Transverse colon (tissue), 4 donors: ENCODE data around the gene GMDS. TPM values are rescaled to one million over a fixed set of nuclear protein-coding genes. Genes with fewer than 3 reads are reported as not detected.

Source experiments
- DNase-seq: peaks from one replicate; pipeline ENCODE4 v3.0.0-alpha.2; 2019
- H3K27ac ChIP-seq, 4 donors: fragments of 200-600 bp; sonication (generic); 2 replicates each; pipeline ENCODE4 v1.5.1; 2016 to 2018; ENCODE audit warnings: inconsistent platforms in 4 of 4
- H3K27me3 ChIP-seq: fragments of 200-600 bp; sonication (generic); 2 replicates; pipeline ENCODE4 v1.5.1; 2017; ENCODE audit warnings: inconsistent platforms
- H3K36me3 ChIP-seq, 4 donors: fragments of 200-600 bp; sonication (generic); 2 replicates each; pipeline ENCODE4 v1.5.1; 2017 to 2019; ENCODE audit warnings: inconsistent platforms in 4 of 4
- H3K4me1 ChIP-seq, 4 donors: fragments of 200-600 bp; sonication (generic); 2 replicates each; pipeline ENCODE4 v1.5.1; 2017 to 2020; ENCODE audit warnings: inconsistent platforms in 4 of 4
- H3K4me3 ChIP-seq, 4 donors: fragments of 200-600 bp; sonication (generic); 1 replicate in 1 of 4; 2 replicates in 3 of 4; pipeline versions ENCODE4 v1.5.1 to v1.6.1; 2017 to 2019; ENCODE audit warnings: inconsistent platforms in 4 of 4
- H3K9me3 ChIP-seq, 2 donors: fragments of 200-600 bp; sonication (generic); 2 replicates each; pipeline ENCODE4 v1.5.1; 2017 to 2019; ENCODE audit warnings: inconsistent platforms in 2 of 2
- EP300 ChIP-seq: sonication (generic); formaldehyde crosslinking; IDR thresholded peaks from one replicate; pipeline ENCODE4 v1.6.1; 2017; ENCODE audit warnings: antibody characterized with exemption, low read depth
- POLR2A ChIP-seq: fragments of 450-650 bp; IDR thresholded peaks from one replicate; pipeline ENCODE4 v1.6.1; 2016; ENCODE audit warnings: antibody characterized with exemption, mild to moderate bottlenecking, moderate library complexity
- POLR2AphosphoS5 ChIP-seq, 3 donors: sonication (generic); formaldehyde crosslinking; IDR thresholded peaks; one replicate each; pipeline ENCODE4 v1.6.1; 2016; ENCODE audit warnings: antibody characterized with exemption in 3 of 3
- WGBS, 2 donors: methylation state at CpG; one replicate each; pipeline ENCODE4 v1.1.5; 2018; ENCODE audit warnings: low coverage in 1 of 2; 5-methylcytosine and 5-hydroxymethylcytosine counted together
- in situ Hi-C, 4 donors: fragments of 200-750 bp; cut with MboI; loops; one replicate each; pipeline versions ENCODE4 v1.15.0 to v1.15.1; 2017; ENCODE audit warnings: low sequenced_read_pairs in 3 of 4, low pct_ligation_motif_present in 1 of 4, low pct_unique_long_range_greater_than_20kb in 1 of 4
- intact Hi-C: fragments of 100-400 bp; cut with DNase I; formaldehyde crosslinking; loops from one replicate; pipeline ENCODE4 v1.15.1; 2023; ENCODE audit warnings: low total_unique reads
- total RNA-seq, 4 donors: library from RNA; depleted of rRNA; stranded (reverse); fragments of >200 nt; gene quantifications; one replicate each; pipeline ENCODE4 v1.1.0, GENCODE V29; 2016
- TF ChIP-seq, protein P1 (sequence below), 5 experiments: fragments of 200-600 bp in 3 of 5; fragments of 450-650 bp in 2 of 5; sonication (generic) in 3 of 5; IDR thresholded peaks; 1 replicate in 2 of 5; 2 replicates in 3 of 5; pipeline ENCODE4 v1.5.1; 2016 to 2017; ENCODE audit warnings: antibody characterized with exemption in 5 of 5, inconsistent platforms in 3 of 5, mild to moderate bottlenecking in 2 of 5, moderate library complexity in 1 of 5

GMDS gene
- total RNA-seq, 4 donors from 2014 or later = 66.2 to 546 (median 102) TPM

GRCh38 chr6:1700278-1700967, 545.0 kb downstream of the GMDS start:
- H3K36me3 ChIP-seq = no peaks in the 10 kb centered on the region
- H3K27me3 ChIP-seq = no peaks in the 10 kb centered on the region
- TF ChIP-seq EP300 (no peak), POLR2A (no peak), POLR2AphosphoS5 (IDR thresholded peaks at IDR 0.05) (no peak)
- TF ChIP-seq, protein P1, sequence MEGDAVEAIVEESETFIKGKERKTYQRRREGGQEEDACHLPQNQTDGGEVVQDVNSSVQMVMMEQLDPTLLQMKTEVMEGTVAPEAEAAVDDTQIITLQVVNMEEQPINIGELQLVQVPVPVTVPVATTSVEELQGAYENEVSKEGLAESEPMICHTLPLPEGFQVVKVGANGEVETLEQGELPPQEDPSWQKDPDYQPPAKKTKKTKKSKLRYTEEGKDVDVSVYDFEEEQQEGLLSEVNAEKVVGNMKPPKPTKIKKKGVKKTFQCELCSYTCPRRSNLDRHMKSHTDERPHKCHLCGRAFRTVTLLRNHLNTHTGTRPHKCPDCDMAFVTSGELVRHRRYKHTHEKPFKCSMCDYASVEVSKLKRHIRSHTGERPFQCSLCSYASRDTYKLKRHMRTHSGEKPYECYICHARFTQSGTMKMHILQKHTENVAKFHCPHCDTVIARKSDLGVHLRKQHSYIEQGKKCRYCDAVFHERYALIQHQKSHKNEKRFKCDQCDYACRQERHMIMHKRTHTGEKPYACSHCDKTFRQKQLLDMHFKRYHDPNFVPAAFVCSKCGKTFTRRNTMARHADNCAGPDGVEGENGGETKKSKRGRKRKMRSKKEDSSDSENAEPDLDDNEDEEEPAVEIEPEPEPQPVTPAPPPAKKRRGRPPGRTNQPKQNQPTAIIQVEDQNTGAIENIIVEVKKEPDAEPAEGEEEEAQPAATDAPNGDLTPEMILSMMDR (IDR thresholded peaks at IDR 0.05) = no peak
- no peak overlapping the region for H3K27ac ChIP-seq
- 86 to 93% methylated on average over 7 to 11 of the region's 11 CpGs for whole genome bisulfite sequencing, 2 donors
- H3K4me1 ChIP-seq = no peaks in the 10 kb centered on the region
- H3K9me3 ChIP-seq = no peaks in the 10 kb centered on the region
- intact Hi-C loops = no loop called here
- H3K4me3 ChIP-seq = no peak overlapping the region
- in situ Hi-C loops = no loop called here
- no peak for DNase-seq

GRCh38 chr6:1698527-1698926, 546.9 kb downstream of the GMDS start:
- Histone ChIP-seq H3K4me3 (no peak overlapping the region), H3K4me1 (no peaks in the 10 kb centered on the region), H3K27ac (no peak overlapping the region), H3K27me3 (no peaks in the 10 kb centered on the region), H3K36me3 (no peaks in the 10 kb centered on the region), H3K9me3 (no peaks in the 10 kb centered on the region)
- in situ Hi-C loops (no loop called here), intact Hi-C loops (no loop called here)
- WGBS, 2 donors = 89 to 93% methylated on average over 5 to 11 of the region's 11 CpGs
- no peak for DNase-seq
- TF ChIP-seq, protein P1 (IDR thresholded peaks at IDR 0.05) = no peak
- TF ChIP-seq EP300 = no peak
- TF ChIP-seq POLR2A = no peak
- no peak for TF ChIP-seq POLR2AphosphoS5 (IDR thresholded peaks at IDR 0.05)

DNA sequence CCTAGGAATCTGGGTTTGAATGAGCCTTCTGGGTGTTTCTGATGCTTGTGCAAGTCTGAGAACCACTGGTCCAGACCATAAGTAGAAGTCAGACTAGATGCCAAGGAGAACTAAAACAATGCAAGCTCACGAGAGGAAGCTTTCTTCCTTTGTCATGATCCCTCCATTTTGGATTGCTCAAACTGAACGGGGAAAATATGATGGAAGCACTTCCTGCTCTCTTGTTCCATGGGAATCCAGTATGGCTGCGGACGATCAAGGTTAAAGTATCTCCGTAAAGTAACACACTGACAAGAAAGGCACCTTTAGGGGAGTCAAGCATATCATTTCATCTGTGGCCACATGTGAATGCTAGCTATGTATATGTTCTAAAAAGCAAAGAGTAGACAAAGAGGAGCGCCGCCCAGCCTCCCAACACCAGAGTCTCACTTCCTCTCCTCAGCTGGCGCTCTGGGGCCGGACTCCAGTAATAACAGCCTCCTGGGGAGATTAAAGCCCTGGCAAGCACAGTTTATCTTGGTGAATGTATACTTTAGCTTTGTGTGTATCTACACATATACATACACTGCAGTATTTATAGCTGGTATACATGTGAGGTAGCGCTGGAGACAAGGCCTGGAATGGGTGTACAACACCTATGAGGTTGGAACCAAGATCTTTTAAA, 547.6 kb downstream of the GMDS start:
- intact Hi-C loops (no loop called here), in situ Hi-C loops (no loop called here)
- 87 to 93% methylated on average over 6 to 10 of the region's 10 CpGs for WGBS, 2 donors
- H3K27ac ChIP-seq = no peak overlapping the region
- TF ChIP-seq, protein P1 (IDR thresholded peaks at IDR 0.05) = no peak
- TF ChIP-seq EP300 (no peak), POLR2A (no peak), POLR2AphosphoS5 (IDR thresholded peaks at IDR 0.05) (no peak)
- H3K9me3 ChIP-seq = no peaks in the 10 kb centered on the region
- no peaks in the 10 kb centered on the region for H3K27me3 ChIP-seq
- no peaks in the 10 kb centered on the region for H3K4me1 ChIP-seq
- no peak for DNase-seq
- no peak overlapping the region for H3K4me3 ChIP-seq
- no peaks in the 10 kb centered on the region for H3K36me3 ChIP-seq

DNA sequence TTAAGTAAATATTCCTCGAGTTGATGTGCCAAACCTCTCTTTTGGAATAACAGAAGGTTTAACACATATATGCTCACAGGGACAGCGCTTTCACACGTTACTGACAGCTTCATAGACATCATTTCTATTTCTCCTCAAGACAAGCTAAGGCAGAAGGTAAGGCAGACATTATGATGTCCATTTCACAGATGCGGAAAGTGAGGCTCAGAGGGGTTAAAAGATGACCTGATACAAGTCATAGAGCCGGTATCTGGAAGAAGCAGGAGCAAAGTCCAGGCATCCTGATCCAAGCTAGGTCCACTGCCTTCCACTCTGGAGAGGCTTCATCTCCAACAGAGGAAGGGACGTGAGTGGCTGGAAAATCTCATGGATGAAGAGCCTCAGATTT, 548.9 kb downstream of the GMDS start:
- TF ChIP-seq EP300 (no peak), POLR2A (no peak), POLR2AphosphoS5 (IDR thresholded peaks at IDR 0.05) (no peak)
- TF ChIP-seq, protein P1 (IDR thresholded peaks at IDR 0.05) = no peak

More for the DNA sequence above, 548.9 kb downstream of the GMDS start:
- Histone ChIP-seq H3K27me3 (no peaks in the 10 kb centered on the region), H3K36me3 (no peaks in the 10 kb centered on the region), H3K4me1 (no peaks in the 10 kb centered on the region), H3K9me3 (no peaks in the 10 kb centered on the region), H3K4me3 (no peak overlapping the region), H3K27ac (no peak overlapping the region)
- WGBS, 2 donors = 71 to 83% methylated on average over 3 to 6 of the region's 6 CpGs
- intact Hi-C loops (no loop called here), in situ Hi-C loops (no loop called here)
- DNase-seq = no peak
